Stimulated activated CD8-positive, alpha-beta memory T cell treated with anti-CD3 and anti-CD28 coated beads, Interleukin-15, amount 100 ng/mL, for 24 hours (primary cell): Measurements from ENCODE around the gene EXT2.

ENCODE experiments used
- DNase-seq: peaks from one replicate; pipeline ENCODE4 v3.0.0-alpha.2; 2020; ENCODE audit warnings: low read depth

The EXT2 gene

DNA sequence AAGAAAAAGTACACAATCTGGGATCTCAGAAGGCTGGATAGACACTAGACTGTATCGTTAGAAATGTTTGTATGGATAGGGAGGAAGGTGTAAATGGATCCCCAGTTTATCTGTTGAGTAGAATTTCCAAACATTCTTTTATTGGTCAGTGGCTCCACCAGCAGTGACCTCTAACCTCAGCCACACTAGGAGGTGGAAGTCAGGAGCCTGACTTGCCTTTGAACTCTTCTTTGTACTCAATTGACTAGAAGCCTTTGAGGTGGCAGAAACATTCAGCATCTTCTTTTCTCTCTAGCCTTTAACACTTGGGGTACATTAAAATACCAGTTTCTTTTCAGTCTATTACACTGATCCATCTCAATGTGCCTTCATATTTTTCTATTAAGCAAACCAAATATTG, 39.1 kb downstream of the EXT2 start:
- DNase-seq = no peak

- no peak for DNase-seq
Observed at GRCh38 chr11:44136176-44136945, 40.9 kb downstream of the EXT2 start.

GRCh38 chr11:44137057-44137456, 41.6 kb downstream of the EXT2 start:
- DNase-seq = no peak

- DNase-seq = no peak
Observed at GRCh38 chr11:44138286-44138685, 42.8 kb downstream of the EXT2 start.

- no peak for DNase-seq
Observed at GRCh38 chr11:44138980-44139379, 43.5 kb downstream of the EXT2 start.

- DNase-seq = no peak
Observed at GRCh38 chr11:44139565-44140330, 44.3 kb downstream of the EXT2 start.

DNA sequence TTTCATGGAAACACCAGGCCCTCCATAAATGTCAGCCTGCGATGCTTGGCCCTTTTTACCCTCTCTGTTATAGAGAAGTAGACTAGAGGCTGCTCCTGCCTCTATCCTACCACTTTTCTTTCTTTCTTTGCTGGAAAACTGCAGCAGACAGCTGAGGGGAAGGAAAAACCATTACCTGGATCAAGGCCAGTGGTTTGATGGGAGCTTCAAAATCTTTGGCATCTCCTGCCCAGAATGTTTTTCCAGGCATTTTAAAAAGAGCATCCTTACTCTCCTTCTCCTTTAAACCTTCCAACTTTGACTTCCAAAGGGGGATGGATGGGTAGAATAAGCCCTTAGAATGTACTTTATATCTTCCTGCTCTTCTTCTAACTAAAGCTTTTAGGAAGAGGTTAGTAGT, 44.9 kb downstream of the EXT2 start:
- no peak for DNase-seq

DNA sequence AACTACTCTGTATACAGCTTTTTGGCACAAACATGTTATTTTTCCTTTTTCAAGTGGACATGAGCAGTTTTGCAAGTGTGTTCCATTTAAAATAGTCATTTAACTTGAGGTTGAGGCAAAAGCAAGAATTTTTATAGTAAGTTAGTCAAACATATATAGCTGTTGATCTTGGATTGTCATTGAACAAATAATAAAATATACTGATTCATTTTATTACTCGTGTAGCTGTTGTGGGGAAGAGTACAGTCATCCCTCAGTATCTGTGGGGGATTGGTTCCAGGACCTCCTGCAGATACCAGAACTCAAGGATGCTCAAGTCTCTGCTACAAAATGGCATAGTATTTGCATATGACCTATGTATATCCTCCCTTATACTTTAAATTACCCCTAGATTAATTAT, 45.3 kb downstream of the EXT2 start:
- DNase-seq = no peak

DNA sequence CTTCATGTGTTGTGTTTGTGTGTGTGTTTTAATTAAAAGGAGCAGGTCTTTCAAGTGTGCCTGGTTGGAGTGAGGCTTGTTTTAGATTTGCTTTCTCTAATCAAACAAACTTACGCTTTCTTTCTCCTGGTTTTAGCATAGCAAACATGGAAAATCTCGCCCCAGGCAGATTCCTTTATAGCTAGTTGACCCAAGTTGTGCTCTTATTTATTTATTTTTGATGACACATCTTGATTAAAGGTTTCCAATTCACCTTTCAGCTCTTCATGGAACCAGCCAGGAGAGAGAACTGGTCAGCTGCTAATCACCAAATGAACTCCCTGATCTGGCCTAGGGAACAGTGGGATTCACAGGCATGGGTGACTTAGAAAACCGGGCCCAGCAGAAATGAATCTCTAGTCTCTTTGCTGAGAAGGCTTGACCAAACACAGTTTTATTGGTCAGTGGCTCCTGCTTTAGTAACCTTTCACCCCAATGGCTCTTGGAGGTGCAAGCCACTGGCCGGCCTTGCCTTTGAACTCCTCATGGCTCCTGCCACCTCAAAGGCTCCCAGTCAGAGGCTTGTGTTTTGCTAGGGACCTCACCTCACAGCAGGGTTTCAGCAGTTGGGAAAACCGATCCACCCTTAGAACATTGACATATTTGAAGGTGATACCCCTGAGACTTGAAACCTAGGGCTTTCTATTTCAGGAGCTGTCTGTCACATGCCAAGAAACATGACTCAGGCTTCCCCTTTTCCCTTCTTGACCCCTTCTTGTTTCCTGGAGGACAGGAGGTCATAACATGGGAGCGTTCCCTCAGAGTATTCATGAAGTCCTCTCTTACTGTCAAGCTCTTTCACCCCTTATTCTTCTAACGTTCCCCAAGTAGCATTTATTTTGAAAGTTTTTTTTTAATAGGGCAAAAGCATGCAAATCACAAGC, 48.8 kb downstream of the EXT2 start:
- no peak for DNase-seq

GRCh38 chr11:44145011-44145775, 49.7 kb downstream of the EXT2 start:
- DNase-seq = no peak

- no peak for DNase-seq
Observed at GRCh38 chr11:44146931-44147330, 51.5 kb downstream of the EXT2 start.

DNA sequence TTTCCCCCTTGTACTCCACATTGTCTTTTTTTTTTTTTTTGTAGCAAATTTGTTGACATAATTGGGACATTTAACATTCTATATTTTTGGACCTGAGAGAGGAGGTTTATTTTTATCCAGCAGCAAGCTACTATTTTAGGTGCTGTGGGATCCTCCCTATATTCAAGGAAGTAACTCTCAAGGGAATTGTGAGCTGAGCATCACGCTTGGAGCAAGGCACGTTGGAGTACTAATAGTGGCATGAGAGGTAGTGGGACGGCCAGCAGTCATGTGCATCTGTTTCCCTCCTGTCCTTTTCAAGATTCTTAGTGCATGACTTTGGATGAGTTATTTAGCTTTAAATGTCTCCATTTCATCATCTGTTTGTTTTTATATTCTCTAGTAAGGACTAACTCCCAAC, 52.3 kb downstream of the EXT2 start:
- no peak for DNase-seq

DNA sequence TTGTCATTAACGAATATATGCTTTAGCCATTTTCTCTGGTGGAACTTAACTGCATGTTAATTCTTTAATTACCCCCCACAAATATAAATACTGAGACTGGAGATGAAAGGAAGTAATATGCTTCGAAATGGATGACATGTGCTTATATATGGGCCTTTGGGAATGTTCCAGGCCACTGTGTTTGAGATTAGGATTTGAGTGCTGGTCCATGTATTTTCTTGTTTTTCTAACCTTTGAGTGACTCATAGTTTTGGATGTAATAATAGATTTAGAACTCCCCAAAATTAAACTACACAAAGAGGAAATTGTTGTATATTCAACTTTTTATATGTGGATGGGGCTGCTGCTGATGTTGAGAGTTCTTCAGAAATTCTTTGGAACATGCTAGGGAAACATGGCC, 54.2 kb downstream of the EXT2 start:
- no peak for DNase-seq

DNA sequence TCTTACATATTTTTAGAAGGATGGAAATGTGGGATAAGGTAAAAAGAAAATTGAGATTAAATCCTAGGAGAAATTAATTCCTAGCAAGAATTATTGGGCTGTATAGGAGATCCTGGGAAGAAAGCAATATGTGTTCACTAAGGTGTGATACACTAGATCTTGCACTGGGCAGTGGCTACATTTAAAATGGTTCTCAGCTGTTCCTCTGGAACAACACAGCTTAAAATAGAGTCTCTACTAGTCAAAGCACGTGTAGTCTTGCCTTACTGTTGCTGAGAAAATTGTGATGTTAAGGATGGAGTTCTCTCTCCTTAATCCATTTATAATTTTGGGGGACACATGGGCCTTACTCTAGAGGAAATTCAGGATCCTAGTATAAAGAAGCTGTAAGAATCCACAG, 54.9 kb downstream of the EXT2 start:
- no peak for DNase-seq

GRCh38 chr11:44157019-44157418, 61.5 kb downstream of the EXT2 start:
- no peak for DNase-seq

- DNase-seq = no peak
Observed at GRCh38 chr11:44158384-44158783, 62.9 kb downstream of the EXT2 start.

DNA sequence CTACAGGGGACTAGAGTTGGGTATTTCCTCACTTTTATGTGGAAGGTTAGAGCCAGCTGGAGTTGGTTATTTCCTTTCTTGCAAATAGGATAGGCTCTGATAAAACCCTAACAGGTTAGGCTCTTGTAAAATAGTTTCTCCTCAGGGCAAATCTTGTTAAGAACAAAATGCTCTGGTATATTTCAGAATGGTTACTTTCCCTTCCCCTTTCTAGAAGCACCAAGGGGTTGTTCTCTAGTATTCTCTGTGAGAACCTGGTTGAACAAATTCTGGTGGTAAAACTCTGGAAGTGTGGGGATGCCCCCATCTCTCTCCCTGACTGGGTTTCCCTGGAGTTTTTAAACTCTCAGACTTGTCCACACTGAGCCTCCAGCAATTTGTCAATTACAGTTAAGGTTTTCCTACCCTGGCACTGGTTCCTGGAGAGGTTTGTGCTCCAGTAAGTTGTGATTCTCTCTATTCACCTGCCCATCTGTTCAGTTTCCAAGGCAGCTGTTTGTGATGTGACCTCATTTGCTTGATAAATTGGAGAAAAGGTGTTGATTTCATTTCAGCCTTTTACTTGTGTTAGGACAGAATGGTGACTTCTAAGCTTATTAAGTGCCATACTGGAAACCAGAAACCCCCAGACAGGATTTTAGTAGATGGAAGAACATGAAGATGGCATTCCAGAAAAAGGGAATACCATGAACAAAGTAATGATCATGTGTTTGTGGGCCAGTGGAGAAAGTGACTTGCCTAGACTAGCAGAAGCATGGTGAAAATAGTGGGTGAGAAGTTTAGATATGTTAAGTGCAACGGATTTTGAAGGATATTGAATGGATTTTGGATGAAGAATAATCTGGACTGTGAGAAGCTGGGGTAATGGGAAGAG, 64.6 kb downstream of the EXT2 start:
- DNase-seq = no peak

DNA sequence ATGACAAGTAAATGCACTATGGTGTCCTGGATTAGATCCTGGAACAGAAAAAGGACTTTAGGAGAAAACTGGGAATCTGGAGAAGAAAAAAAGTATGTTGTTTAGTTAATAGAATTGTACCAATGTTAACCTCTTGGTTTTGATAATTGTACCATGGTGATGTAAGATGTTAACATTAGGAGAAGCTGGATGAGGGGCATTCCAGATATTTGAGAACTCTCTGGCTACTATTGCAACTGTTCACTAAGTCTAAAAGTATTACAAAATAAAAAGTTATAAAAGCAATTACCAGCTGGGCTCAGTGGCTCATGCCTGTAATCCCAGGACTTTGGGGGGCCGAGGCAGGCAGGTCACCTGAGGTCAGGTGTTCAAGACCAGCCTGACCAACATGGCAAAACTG, 66.5 kb downstream of the EXT2 start:
- DNase-seq = no peak

- DNase-seq = no peak
Observed at GRCh38 chr11:44162662-44163061, 67.2 kb downstream of the EXT2 start.

- DNase-seq = no peak
Observed at GRCh38 chr11:44165432-44165831, 70.0 kb downstream of the EXT2 start.

DNA sequence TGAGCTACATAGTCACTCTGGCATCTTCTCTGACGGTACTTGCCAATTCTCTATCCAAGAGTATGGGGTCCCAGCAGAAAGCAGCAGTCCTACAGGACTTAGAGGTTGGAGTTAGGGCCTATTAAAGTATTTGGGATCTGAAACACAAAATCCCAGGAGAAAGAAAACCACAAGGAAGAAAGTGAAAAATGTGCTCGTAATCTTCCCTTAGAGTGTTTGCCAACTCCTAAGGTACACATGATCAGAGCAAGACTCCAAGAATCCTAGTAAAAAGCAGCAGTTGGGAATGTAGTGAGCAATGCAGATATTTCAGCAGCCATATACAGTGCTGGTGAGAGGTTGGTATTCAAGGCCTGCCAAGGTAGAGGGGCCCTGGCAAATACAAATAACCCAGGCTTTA, 71.6 kb downstream of the EXT2 start:
- DNase-seq = no peak
